Heart left ventricle (tissue), 16 donors: ENCODE measurements around the gene HARBI1. TPM values are rescaled to one million over a fixed set of nuclear protein-coding genes. Genes with fewer than 3 reads are reported as not detected.

Experiments
- ATAC-seq, 4 donors: fragments of 200-7000 bp; cut with Tn5 transposase; one replicate each; pipeline ENCODE4 v1.9.1; 2020 to 2022; ENCODE audit warnings: moderate library complexity in 4 of 4, mild to moderate bottlenecking in 3 of 4, moderate number of reproducible peaks in 1 of 4
- DNase-seq, 5 donors: peaks; one replicate each; pipeline ENCODE4 v3.0.0-alpha.2; 2020
- H3K27ac ChIP-seq, 12 donors: fragments of 200-600 bp; sonication (generic) in 4 of 12; one replicate each; pipeline versions ENCODE4 v1.5.0 to v1.8.0; 2016 to 2022; ENCODE audit warnings: mild to moderate bottlenecking in 2 of 12
- H3K27me3 ChIP-seq, 9 donors: fragments of 200-600 bp; sonication (generic) in 2 of 9; one replicate each; pipeline versions ENCODE4 v1.5.1 to v1.8.0; 2016 to 2022; ENCODE audit warnings: mild to moderate bottlenecking in 3 of 9
- H3K36me3 ChIP-seq, 9 donors: fragments of 200-600 bp; sonication (generic) in 2 of 9; one replicate each; pipeline versions ENCODE4 v1.5.0 to v1.8.0; 2018 to 2022; ENCODE audit warnings: mild to moderate bottlenecking in 2 of 9
- H3K4me1 ChIP-seq, 12 donors: fragments of 200-600 bp; sonication (generic) in 4 of 12; one replicate each; pipeline versions ENCODE4 v1.5.0 to v1.8.0; 2016 to 2022; ENCODE audit warnings: mild to moderate bottlenecking in 3 of 12
- H3K4me3 ChIP-seq, 12 donors: fragments of 200-600 bp; sonication (generic) in 4 of 12; one replicate each; pipeline versions ENCODE4 v1.5.0 to v1.8.0; 2017 to 2022; ENCODE audit warnings: mild to moderate bottlenecking in 9 of 12, moderate library complexity in 4 of 12
- H3K9me3 ChIP-seq, 12 donors: fragments of 200-600 bp; sonication (generic) in 4 of 12; one replicate each; pipeline versions ENCODE4 v1.5.0 to v1.8.0; 2016 to 2022; ENCODE audit warnings: mild to moderate bottlenecking in 1 of 12
- CTCF ChIP-seq, 12 donors: fragments of 200-600 bp; sonication (generic) in 4 of 12; IDR thresholded peaks; one replicate each; pipeline versions ENCODE4 v1.5.0 to v1.8.0; 2018 to 2022; ENCODE audit warnings: antibody characterized with exemption in 12 of 12, mild to moderate bottlenecking in 5 of 12
- POLR2A ChIP-seq, 2 donors: fragments of 450-650 bp; IDR thresholded peaks; one replicate each; pipeline ENCODE4 v1.6.1; 2017; ENCODE audit warnings: antibody characterized with exemption in 2 of 2, mild to moderate bottlenecking in 2 of 2, moderate library complexity in 2 of 2
- WGBS, 4 donors: extraction: QIAGEN DNeasy Blood & Tissue Kit in 2 of 4; methylation state at CpG; one replicate each; pipeline versions ENCODE4 v1.1.5 to v1.1.7; 2013 to 2018; 5-methylcytosine and 5-hydroxymethylcytosine counted together
- intact Hi-C, 10 donors: fragments of 100-400 bp; cut with DNase I; formaldehyde crosslinking; loops; one replicate each; pipeline versions ENCODE4 v1.11.1 to v1.14.2; 2022
- polyA plus RNA-seq, 2 donors: library from polyadenylated mRNA; stranded (reverse); fragments of 200-250 nt; gene quantifications; one replicate each; pipeline ENCODE4 v1.2.3, GENCODE V29; 2013
- total RNA-seq, 9 donors: library from RNA; depleted of rRNA in 2 of 9; stranded (reverse); fragments of >200 nt in 2 of 9; fragmentation: NEBNext Ultra II Directional in 3 of 9; extraction: Animal tissue kit (Norgen Biotek cat#: 25700) in 3 of 9; gene quantifications; one replicate each; pipeline versions ENCODE4 v1.1.0 to v1.2.4, GENCODE V29; 2016 to 2023
- donor health status: ischemic (EF 13 %, LVEDD 7.1; RV severe dilation, severe dysfunction).
- donor health status: healthy with polysubstance abuse.
- donor health status: DM: no; HTN: yes; CAD: no.
- donor health status: DM: no; HTN: no; CAD: no.
- donor health status: ischemic (EF 25% LVEDD 6.9; RV normal size, moderate dysfunction).
- donor health status: ischemic (EF 25% LVEDD 5.7; RV mildly dilated, moderate dysfunction).
- donor health status: healthy.
- donor health status: DM: yes; HTN: yes; CAD: no.
- donor health status: ischemic (EF 35%, LVEDD 5.7; RV mildly dilated, moderate dysfunction).
- donor health status: nonischemic (EF 11% LVEDD 7.7; RV severe dilation, severe dysfunction).
- donor health status: DM: yes; HTN: yes; CAD: no.
- donor health status: PGD.
- donor health status: ischemic (EF 29% LVEDD 5.4; RV normal size, mild dysfunction).
- donor health status: nonischemic (EF 23%, LVEDD 6.1; RV moderate dilation, normal function).

Gene HARBI1
- total and polyA plus RNA-seq, 11 donors = 2.1 to 4.5 (median 3.5) TPM

DNA sequence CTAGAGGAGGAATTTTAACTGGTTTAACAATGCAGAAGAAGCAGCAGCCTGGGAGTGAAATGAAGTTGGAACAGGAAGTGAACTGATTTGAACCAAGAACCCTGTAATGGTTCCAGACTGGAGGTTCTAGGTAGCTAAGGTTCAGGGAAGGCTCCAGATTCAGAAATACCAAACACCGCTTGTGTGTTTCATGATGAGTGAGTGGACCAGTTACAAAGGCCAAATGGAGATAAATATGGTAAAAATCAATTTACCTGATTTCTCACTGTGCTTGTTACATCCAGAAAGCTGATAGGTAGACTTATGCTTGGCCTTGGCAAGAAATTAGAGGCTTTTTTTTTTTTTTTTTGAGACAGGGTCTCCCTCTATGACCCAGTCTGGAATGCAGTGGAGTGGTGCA lies 13.2 kb upstream of the HARBI1 start:
- WGBS, 4 donors = 96 to 100% (median 100%) methylated on average over 1 of the region's 1 CpG
- intact Hi-C loops = no loop called here
- Histone ChIP-seq H3K36me3 (peaks cover 0 to 86% (median 63%) of the 10 kb centered on the region in 9 donors), H3K27ac (no peak overlapping the region), H3K4me3 (no peak overlapping the region), H3K4me1 (peaks cover 0 to 5% (median 0%) of the 10 kb centered on the region in 12 donors), H3K9me3 (no peaks in the 10 kb centered on the region), H3K27me3 (no peaks in the 10 kb centered on the region)
- no peak for DNase-seq
- ATAC-seq = no peak
- no peak for TF ChIP-seq CTCF (IDR thresholded peaks at IDR 0.05)
- no peak for TF ChIP-seq POLR2A (IDR thresholded peaks at IDR 0.05)

- intact Hi-C loops = no loop called here
- Histone ChIP-seq H3K9me3 (no peaks in the 10 kb centered on the region), H3K27me3 (no peaks in the 10 kb centered on the region), H3K4me3 (no peak overlapping the region), H3K4me1 (peaks cover 0 to 5% (median 0%) of the 10 kb centered on the region in 12 donors), H3K36me3 (peaks cover 0 to 87% (median 76%) of the 10 kb centered on the region in 9 donors), H3K27ac (no peak overlapping the region)
- 80 to 89% (median 83%) methylated on average over 6 of the region's 6 CpGs for WGBS, 4 donors
- peak in 1 of 4 donors; percentile 24 for ATAC-seq
- TF ChIP-seq CTCF (IDR thresholded peaks at IDR 0.05) (no peak), POLR2A (IDR thresholded peaks at IDR 0.05) (no peak)
- DNase-seq = no peak
Measured at GRCh38 chr11:46628961-46629360, 11.9 kb upstream of the HARBI1 start.

DNA sequence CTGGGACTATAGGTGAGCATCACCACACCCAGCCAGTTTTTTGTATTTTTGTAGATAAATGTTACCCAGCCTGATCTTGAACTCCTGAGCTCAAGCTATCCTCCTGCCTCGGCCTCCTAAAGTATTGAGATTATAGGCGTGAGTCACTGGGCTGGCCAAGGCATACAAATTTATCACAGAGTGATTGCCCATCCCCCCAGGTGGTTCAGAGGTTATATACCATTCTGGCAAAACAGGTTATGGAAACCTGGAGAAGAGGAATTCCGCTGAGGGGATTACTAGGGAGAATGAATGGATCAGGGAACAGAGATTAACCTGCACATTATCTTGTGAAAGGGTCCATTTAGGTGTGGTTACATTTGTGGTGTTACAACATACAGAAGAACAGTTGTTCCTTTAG lies 8.4 kb upstream of the HARBI1 start:
- TF ChIP-seq POLR2A (IDR thresholded peaks at IDR 0.05) (no peak), CTCF (IDR thresholded peaks at IDR 0.05) (no peak)
- WGBS, 4 donors = 88 to 97% (median 94%) methylated on average over 3 of the region's 3 CpGs
- peaks cover 0 to 91% (median 82%) of the 10 kb centered on the region in 9 donors for H3K36me3 ChIP-seq
- H3K9me3 ChIP-seq = no peaks in the 10 kb centered on the region
- no peaks in the 10 kb centered on the region for H3K27me3 ChIP-seq
- H3K27ac ChIP-seq = no peak overlapping the region
- ATAC-seq (no peak), DNase-seq (no peak)
- no peak overlapping the region for H3K4me3 ChIP-seq
- intact Hi-C loops = no loop called here
- peaks cover 0 to 10% (median 2%) of the 10 kb centered on the region in 12 donors for H3K4me1 ChIP-seq

DNA sequence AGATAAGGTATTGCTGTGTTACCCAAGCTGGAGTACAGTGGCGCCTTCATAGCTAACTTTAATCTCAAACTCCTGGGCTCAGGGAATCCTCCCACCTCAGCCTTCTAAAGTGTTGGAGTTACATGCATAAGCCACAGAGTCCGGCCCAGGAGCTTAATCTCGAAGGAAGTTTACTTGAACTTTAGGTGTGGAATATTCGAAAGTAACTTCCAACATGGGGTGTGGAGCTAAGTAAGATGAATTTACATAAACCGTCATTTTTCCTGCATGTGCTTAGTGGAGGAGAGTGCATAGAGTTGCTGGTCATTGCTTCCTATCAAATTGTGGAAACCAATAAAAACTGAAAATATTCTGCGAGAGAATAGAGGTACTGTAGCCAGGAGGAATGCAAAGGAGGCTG lies 1.8 kb upstream of the HARBI1 start:
- no peaks in the 10 kb centered on the region for H3K9me3 ChIP-seq
- peaks cover 0 to 46% (median 20%) of the 10 kb centered on the region in 12 donors for H3K4me1 ChIP-seq
- peak overlapping the region in 10 of 12 donors; percentile 67 to 99 (median 96) for H3K4me3 ChIP-seq
- DNase-seq (no peak), ATAC-seq (no peak)
- 64 to 75% (median 67%) methylated on average over 6 of the region's 6 CpGs for WGBS, 4 donors
- no peak overlapping the region for H3K27ac ChIP-seq
- H3K27me3 ChIP-seq = no peaks in the 10 kb centered on the region
- intact Hi-C loops = loop anchor here in 9 of 10 donors (5.0 to 10.0 kb wide), 7 partner anchors 63 to 234 kb away; partner anchors contain the start of genes CHRM4 (in 4 of the 9), MDK (in 3 of the 9), ARHGAP1 (in 2 of the 9) and ZNF408 (in 2 of the 9)
- H3K36me3 ChIP-seq = peaks cover 0 to 38% (median 30%) of the 10 kb centered on the region in 9 donors
- TF ChIP-seq POLR2A (IDR thresholded peaks at IDR 0.05) = no peak
- TF ChIP-seq CTCF (IDR thresholded peaks at IDR 0.05) = no peak
